NCI-H2029 treated with DMSO at 0.1 percent for 48 hours (cell line): Measurements from ENCODE around the gene PDILT.
A peak's percentile ranks its signal among the peaks of the same experiment; 100 is the strongest.

Source experiments
- DNase-seq: peaks from one replicate; lab custom pipeline; 2025; lab: John Stamatoyannopoulos, UW

Gene PDILT

DNA sequence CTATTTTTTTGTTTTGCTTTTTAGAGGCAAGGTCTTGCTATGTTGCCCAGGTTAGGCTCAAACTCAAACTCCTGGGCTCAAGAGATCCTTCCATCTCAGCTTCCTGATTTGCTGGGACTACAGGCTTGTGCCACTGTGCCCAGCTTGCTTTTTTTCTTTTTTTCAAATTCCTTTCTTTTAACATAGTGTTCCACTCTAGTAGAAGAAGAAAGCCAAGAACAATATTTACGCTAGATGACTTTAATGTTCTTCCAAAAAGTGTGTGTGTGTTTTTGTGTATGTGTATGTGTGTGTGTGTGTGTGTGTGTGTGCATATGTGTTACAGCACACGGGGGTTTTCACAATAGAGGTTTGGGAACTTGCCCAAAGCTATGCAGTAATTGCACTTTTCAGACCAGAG, 41.3 kb downstream of the PDILT start:
- DNase-seq: no peak

DNA sequence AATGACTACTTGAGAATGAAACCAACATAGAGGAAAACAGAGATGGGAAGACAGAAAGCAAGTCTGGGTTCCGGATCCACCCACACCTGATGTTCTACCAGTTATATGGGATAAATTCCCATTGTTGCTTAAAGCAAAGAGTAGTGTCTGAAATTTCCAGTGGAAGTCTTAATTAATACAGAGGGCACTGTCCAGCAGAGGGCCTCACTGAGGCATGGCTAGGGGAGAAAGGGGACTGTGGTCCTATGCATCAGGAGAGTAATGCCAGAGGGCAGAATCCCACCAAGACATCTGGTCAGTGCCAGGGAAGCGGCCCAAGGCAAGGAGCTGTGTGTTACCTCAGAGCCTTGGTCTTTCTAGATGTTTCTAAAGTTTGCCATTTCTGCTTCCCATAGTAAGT, 44.5 kb downstream of the PDILT start:
- DNase-seq: no peak

DNA sequence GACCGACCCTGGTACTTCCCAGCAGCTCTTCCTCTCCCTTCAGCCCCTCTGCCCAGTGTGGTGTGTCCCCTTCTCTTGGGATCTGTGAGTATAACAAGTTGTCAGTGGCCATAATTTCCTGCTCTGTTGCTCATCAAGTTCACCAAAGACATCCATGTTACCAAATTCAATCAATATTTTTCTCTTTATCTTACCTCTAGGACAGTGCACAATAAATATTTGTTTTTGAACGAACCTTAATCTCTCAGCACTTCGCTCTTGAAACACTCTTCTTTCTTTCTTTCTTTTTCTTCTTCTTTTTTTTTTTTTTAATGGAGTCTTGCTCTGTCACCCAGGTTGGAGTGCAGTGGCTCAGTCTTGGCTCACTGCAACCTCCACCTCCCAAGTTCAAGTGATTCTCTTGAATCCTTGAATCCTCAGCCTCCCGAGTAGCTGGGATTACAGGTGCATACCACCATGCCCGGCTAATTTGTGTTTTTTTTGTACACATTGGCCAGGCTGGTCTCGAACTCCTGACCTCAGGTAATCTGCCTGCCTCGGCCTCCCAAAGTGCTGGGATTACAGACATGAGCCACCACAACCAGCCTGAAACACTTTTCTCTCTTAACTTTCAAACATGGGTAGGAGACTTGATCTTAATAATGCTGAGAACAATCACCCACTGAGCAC, 49.3 kb downstream of the PDILT start:
- DNase-seq: no peak

DNA sequence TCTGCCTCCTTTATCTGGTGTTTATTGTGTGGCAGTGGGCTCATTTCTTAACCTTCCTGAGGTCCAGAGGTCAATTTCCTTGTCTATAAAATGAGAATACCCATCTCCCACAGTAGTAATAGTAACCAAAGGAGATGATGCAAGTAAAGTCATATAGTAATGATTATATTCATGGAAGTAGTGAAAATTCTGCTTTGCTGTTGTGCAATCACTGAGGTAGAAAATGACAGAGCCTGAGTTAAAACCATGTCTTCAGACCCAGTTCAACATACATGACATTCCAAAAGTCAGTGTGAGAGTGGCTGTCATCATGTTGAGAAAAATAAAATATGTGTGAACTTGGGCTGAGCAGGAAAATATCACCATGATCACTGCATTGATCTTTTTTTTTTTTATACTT, 51.2 kb downstream of the PDILT start:
- DNase-seq: no peak

DNA sequence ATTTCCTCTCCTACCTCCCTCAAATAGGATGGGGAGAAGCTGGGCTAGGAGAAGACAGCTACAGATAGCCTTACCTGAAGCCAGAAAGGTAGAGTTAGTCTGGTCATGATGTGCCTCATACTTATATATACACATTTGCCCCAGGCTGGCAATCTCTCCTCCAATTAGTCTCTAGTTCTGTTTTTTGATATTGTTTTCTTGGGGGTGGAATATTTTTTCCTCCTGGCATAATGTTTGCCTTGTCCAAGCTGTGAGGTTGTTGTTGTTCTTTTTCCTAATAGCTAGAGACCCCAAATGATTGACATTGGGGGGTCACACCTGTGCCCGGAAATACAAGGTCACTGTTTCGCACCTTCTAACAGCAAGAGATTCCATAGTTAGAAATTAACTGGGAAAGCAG, 51.9 kb downstream of the PDILT start, which contains the start of gene UMOD:
TSS of gene UMOD (minus strand) at position 101 of the 400 bp plus-strand sequence. CDS start 1,978 bp downstream, outside the sequence.
- no peak for DNase-seq

DNA sequence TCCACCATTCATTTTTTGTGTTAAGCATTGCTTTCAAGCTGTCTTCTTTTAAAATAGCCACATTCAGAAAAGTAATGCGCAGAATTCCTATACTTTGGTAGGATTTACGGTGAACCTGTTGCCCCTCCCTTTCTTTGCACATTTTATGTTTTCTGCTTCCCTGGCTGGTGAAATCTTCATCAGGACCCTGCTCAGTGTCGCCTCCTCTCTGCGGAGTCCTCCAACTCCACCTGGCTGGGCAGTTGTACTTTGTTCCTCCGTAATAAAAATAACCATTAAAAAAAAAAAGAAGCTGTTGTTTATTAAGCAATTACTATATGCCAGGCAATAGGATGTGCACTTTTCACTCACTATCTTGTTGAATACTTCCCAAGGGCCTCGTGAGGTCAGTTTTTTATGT, 54.9 kb downstream of the PDILT start:
- no peak for DNase-seq

DNA sequence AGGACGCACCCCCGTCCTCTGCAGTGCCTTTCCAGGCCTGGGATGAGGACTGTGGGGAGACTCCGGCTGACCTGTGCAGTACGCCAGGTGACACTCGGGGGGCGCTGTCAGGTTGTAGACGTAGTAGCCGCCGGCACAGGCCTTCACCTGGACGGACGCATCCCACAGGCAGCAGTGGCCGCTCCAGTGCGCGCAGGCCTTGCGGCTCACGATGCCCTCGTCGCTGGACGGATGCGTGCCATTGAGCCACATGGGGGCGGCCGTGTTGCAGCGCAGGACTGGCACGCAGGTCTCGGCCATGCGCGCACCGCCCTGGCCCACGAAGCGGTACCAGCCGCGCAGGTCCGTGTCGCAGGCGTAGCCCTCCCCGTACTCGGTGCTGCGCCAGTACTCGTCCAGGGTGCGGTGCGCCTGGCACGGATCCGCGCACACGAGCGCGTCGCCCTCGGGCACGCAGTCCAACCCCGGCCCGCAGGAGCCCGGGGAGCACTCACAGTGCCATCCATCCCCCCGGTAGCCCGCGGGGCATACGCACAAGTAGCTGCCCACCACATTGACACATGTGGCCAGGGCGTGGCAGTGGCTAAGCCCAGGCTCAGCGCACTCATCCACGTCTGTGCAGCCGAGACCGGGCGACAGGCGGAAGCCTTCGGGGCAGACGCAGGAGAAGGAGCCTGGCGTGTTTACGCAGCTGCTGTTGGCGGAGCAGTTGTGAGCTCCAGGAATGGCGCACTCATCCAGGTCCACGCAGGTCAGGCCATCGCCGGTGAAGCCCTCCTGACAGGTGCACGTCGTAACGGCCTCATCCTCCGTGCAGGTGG, 56.0 kb downstream of the PDILT start:
- peak; percentile 16 for DNase-seq

DNA sequence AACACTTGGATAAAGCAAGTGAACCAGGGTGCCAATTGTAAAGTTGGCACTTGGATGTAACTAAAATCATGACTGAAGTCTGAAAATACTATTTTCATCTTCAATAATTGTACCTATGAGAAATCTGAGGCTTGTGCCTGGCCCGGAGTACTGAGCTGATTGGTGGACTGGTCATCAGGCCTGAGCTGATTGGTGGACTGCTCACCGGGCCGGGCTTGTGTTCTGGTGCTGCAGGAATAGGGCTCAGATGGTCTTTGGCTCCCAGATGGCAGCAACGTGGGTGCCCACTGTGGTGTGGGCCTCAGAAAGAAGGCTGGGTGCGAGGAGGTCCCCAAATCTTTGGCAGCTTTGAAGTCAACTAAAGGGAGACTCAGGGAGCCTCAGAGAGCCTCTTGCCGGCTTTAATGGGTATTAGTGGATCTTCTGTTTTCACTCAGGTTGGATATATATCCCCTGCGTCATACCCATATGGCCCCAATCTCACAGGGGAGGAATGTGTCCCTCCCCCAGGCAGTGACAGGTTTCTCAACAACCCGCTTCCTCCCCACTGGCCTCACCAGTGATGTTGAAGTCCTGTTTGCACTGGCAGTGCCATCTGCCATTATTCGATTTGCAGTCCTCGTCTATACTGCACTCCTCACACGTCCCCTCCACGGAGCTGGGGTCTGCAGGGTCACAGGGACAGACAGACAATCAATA, 56.7 kb downstream of the PDILT start:
- DNase-seq: no peak

DNA sequence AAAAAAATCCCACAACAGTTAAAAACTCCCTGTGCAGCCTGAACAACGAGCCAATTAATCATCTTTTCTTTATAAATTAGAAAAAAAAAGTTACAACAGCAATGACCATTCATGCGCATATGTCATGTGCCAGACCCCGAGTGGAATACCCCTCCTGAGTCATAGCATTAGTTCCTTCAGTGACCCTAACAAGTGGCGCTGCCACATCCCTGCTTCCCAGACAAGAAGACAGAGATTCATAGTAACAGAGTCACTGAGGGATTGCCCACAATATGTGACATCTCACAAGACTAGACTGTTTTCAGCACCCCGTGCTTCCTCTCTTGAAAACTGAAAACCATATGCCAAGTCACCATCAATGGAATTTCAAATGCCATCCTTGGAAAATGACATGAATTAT, 59.9 kb downstream of the PDILT start:
- DNase-seq: no peak

DNA sequence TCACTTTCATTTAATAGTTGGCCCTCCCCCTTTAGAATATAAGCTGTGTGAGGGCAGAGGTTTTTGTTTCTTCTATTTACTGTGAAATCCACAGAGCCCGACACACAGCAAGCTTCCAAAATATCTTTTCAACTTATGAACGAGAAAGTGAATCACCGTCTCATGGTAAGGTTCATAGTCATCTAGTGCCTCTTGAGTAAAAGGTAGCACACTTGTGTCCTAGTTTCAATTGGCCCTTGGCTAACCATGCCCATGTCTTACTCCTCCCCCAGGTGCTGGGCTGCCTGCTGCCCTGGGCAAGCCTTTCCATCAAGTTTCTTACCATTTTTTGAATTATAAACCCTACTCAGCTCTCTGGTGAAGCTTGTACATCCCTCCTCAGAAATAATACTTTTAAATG, 64.8 kb downstream of the PDILT start:
- no peak for DNase-seq

DNA sequence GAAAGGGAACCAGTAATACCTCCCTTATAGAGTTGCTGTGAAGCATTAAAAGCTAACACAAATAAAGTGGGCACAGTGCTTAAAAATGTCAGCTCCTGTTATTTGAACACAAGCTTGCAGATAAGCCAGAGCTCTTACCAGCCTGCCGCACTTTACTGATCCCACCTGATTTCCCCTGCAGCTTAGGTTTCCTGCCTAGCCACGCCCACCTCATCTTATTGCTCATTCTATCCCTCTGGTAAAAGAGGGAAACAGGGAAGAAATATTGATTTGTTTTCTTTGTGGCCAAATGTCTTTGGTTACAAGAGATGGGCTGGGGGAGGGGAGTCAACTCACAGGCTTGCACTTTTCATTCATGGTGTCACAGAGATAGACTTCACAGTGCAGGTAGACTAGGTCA, 67.6 kb downstream of the PDILT start:
- DNase-seq: no peak

DNA sequence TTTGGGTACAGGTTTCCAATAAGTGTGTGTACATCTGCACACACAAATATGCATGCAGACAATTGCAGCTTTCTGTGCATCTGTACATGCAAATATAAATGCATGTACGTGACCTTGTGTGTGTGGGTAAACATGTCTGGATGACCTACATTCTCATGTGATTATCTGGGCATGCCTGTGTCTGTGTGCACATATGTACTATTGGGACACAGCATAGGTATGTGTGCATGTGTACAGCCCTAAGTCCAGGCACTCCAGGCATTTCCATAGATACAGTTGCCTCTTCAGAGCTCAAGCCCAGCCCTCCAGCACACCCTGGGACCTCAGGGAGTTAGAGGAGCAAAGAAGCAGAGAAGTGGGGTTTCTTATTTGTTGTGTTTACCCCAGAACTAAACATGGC, 70.1 kb downstream of the PDILT start:
- no peak for DNase-seq

DNA sequence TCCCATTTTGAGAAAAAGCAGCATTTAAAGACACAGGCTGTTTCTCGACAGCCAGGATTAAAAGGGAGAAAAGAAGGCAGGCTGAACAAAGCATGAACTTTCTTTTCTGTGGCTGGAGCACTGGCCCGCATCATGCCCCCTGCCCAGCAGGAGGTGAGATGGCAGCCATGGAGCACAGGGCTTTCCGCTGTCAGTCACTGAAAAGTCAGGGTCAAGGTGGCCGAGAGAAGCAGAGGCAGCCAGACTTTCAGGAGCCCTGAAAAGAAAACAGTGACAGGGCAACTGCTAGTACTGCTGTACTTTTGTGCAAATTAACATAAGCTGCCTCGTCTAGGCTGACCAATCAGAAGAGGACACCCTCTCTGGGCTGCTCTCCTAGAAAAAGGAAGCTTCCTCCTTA, 71.4 kb downstream of the PDILT start:
- DNase-seq: no peak

DNA sequence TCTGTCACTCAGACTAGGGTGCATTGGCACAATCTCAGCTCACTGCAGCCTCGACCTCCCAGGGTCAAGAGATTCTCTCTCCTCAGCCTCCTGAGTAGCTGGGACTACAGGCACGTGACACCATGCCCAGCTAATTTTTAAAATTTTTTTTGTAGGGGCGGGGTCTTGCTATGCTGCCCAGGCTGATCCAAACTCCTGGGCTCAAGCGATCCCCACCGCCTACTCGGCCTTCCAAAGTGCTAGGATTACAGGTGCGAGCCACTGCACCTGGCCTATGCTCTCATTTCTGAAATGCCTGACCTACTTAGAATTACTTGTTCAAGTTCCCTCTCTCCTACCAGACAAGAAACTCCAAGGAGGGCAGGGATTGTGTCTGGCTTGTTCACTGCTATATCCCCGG, 72.1 kb downstream of the PDILT start:
- DNase-seq: no peak

DNA sequence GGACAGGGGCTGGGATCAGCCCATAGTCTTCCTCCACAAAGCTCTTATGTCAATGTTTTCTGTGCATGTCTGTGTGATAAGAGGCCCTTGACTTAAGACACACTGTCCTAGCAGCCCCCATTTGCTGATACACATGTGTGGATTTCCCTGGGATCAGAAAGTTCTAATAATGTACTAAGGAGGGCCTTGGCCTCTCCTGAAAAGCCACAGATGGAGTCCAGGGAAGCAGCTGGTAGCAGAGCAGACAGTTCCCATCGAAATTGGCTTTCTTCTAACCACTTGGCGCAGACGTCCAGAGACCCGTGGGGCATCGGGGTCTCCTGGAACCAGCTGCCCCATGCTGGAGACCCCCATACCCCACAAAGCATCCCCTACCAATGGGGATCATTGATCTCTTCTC, 72.9 kb downstream of the PDILT start:
- no peak for DNase-seq

DNA sequence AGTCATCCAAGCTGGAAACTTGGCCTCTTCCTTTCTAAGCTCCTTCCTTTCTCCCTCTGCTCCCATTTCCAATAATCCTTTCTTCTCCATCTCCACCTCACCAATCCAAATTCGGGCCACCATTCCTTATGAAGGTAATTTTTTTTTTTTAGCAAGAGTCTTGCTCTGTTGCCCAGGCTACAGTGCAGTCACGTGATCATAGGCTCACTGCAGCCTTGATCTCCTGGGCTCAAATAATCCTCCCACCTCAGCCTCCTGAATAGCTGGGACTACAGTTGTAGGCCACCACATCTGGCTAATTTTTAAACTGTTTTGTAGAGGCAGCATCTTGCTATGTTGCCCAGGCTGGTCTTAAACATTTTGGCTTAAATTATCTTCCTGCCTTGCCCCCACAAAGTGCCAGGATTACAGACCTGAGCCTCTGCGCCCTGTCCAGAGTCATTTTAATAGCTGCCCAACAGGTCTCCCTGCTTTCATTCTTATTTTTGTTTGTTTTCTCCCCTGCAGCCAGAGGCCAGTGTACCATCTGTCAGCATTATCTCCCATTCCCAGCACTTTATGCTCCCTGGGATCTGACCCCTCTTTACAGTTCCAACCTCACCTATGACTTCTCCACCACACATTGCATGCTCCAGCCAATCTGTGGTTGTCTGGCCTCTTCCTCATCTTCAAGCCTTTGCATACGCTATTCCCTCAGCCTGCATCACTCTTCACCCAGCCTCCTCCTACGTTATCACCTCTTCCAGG, 75.0 kb downstream of the PDILT start:
- no peak for DNase-seq

DNA sequence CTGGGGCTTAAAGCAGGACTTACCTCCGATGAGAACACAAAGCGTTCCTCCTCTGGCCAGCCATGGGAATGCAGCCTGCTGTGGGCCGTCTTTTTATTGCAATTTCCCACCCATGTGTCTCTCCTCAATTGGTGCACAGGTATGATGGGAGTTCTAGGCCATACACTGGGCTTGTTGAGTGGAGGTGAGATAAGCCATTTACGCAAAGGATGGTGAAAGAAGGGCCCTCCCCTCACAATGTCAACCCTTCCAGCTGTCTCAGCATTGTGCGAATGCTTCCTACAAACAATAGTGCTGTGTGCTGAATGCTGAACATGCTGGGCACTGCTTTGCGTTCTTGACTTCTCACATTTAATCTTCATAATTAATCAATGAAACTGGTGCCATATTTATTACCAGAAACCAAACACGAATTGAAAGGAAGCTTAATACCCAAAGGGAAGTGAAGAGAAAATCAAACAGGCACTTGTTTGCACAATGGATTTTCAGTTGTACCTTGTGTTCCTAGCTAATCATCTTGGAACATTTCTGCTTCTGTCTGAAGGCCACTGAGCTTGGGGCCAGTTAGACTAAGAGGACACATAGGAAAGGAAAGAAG, 77.0 kb downstream of the PDILT start, which contains the start of gene GP2:
TSS of gene GP2 (minus strand) at position 70 of the 598 bp plus-strand sequence. CDS start 1,082 bp downstream, outside the sequence.
- no peak for DNase-seq

DNA sequence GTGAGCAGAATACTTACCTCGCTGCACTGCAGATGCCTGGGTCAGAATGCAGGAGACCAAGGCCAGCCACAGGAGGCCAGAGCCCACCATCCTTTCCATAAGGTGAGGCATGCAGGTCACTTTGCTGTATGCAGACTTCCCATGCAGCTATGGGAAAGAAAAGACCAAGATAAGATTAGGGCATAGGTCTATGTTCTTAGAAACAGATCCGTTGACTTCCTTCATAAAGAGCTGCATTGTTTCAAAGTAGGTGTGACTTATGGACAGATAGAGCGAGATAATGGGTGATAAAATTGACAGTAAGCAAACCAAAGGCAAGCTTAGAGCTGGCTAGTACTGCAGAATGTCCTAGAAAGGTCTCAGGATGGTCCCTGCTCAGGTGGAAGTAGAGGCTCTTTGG, 78.2 kb downstream of the PDILT start:
- no peak for DNase-seq

DNA sequence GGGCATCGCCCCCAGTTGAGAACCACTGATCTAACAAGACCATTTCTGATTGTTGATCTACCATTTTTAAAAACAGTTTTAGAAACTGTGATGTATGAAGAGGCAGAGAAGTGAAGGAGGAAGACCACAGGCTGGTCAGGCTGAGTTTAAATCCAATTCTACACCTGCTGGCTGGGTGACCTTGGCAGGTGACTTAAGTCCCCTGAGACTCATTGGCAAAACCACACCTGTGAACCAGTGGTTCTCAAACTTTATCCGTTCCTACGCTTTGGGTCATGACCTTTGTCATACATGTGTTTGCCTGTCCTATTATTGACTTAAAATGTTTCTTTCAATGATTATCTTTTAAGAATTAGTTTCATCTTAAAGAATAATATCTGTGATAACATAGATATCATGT, 79.5 kb downstream of the PDILT start:
- DNase-seq: no peak

DNA sequence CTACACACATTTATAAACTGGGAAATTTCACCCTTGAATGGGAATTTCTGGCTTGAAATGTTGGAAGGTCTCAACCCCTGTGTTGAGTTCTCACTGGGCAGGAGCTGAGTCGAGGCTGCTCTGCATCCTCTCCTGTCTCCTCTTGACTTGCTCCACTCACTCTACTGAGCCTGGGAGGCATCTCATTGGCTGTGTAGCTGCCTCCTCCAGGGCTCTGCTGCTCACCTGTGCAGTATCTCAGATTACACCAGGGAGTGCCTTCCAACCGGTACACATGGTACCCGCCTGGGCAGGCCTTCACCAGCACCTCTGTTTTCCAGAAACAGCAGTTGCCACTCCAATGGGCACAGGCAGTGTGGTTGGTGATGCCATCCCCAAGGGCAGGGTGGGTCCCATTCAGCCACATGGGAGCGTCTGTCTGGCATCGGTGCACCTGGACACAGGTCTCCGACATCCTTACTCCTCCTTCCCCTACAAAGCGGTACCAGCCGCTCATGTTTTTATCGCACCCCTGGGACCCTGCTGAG, 80.9 kb downstream of the PDILT start:
- no peak for DNase-seq

DNA sequence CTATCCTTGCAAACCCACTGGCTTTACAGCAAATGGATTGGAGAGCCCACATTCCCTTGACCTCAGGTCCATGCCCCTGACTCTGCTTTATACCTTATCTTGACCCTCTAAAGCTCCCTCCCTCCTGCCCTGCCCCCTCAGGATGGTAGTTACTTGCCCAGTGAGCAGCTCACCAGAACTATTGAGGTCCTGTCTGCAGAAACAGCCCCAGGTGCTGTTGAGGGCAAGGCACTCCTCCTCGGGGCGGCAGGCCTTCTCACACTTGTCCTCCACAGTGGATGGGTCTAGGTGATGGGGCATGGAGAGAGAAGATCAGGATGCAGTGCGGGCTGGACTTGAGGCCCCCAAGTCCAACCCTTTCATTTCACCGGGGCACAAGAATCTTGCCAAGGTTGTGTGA, 81.8 kb downstream of the PDILT start:
- no peak for DNase-seq

DNA sequence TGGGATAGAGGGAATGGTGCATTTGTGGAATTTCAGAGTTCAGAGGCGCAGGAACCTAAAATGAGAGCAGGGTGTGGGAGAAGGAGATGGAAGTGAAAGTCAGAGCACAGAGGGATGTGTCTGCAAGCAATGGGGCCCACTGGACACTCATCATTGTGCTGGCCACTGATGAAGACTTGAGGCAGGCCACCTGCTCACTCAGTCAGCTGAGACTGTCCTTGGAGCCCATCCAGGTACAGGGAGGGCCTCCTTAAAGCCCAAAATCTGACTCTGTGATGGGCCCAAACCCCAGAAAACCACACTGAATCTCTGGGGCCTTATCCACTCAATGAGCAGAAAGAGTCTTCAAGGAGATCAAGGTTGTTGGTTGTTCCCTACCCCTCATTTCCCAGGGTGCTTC, 82.9 kb downstream of the PDILT start:
- no peak for DNase-seq
